GM23338 (cell line): ENCODE results near the gene RPP21.

Experiments used
- CTCF ChIP-seq, 2 experiments: fragments of 200-600 bp in 1 of 2; sonication (generic) in 1 of 2; conservative IDR thresholded peaks; 2 replicates each; pipeline versions ENCODE4 v1.5.1 to v1.6.1; 2016 to 2017; ENCODE audit warnings: antibody characterized with exemption in 2 of 2, low read depth in 2 of 2, mild to moderate bottlenecking in 2 of 2, moderate library complexity in 1 of 2
- STAT1 ChIP-seq: IDR thresholded peaks from one replicate; pipeline ENCODE4 v1.6.1; 2016; ENCODE audit warnings: antibody characterized with exemption; ENCODE audit not compliant: unreplicated experiment
- ZNF331 ChIP-seq: fragments of 250-450 bp; sonication (Bioruptor Pico); IDR thresholded peaks from 2 replicates; pipeline ENCODE4 v1.5.0; 2020; ENCODE audit warnings: low read depth, mild to moderate bottlenecking, moderate library complexity

DNA sequence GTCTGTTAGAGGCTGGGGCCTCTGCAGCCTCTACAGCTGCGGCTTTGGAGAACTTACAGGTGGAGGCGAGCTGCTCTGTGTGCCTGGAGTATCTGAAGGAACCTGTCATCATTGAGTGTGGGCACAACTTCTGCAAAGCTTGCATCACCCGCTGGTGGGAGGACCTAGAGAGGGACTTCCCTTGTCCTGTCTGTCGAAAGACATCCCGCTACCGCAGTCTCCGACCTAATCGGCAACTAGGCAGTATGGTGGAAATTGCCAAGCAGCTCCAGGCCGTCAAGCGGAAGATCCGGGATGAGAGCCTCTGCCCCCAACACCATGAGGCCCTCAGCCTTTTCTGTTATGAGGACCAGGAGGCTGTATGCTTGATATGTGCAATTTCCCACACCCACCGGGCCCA lies 15.6 kb upstream of the RPP21 start:
- TF ChIP-seq CTCF (conservative IDR thresholded peaks at IDR 0.05; ENCODE audit: low read depth in 2 of 2) = no peak
- TF ChIP-seq STAT1 = no peak
- no peak for TF ChIP-seq ZNF331 (CRISPR knock-in tag)
